GM21576 (cell line): ENCODE data around the gene RFPL3.
"Not testable (repeated sequence)": the region's sequence is repeated elsewhere in the genome, so short reads cannot be mapped to it uniquely, and the experiment has no call there.

Experiments
- ATAC-seq: cut with Tn5 transposase; IDR thresholded peaks from one replicate; pipeline ENCODE4 v1.9.1; 2021; ENCODE audit warnings: mild to moderate bottlenecking, moderate library complexity; ENCODE audit not compliant: unreplicated experiment

RFPL3 gene

GRCh38 chr22:32352681-32353080 is 5.0 kb upstream of the RFPL3 start:
- ATAC-seq: no peak

- no peak for ATAC-seq
Observed at GRCh38 chr22:32353292-32353691, 4.4 kb upstream of the RFPL3 start.

DNA sequence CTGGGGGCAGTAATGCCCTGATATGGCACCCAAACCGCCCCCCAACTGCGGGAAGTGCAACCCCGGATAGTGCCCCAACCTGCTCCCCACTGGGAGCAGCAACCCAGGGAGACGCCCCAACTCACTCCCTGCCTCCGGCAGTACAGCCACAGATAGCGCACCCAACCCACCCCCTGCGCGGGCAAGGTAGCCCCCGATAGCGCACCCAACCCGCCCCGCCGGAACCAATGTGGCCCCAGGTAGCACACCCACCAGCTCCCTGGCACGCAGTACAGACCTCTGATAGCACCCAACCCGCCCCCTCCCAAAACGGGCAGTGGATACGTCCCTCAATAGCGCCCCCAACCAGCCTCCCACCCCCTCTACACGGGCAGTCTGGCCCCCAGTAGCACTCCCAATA is 3.8 kb upstream of the RFPL3 start:
- ATAC-seq: no peak

GRCh38 chr22:32354360-32355351 is 3.0 kb upstream of the RFPL3 start:
- no peak for ATAC-seq

- ATAC-seq: no peak
Observed at GRCh38 chr22:32355760-32356159, 1.9 kb upstream of the RFPL3 start.

GRCh38 chr22:32360096-32360495 is 2.4 kb downstream of the RFPL3 start:
- not testable (repeated sequence) for ATAC-seq

- no peak for ATAC-seq
Observed at GRCh38 chr22:32361257-32361656, 3.6 kb downstream of the RFPL3 start.

GRCh38 chr22:32364210-32364609 is 6.5 kb downstream of the RFPL3 start:
- ATAC-seq: no peak

DNA sequence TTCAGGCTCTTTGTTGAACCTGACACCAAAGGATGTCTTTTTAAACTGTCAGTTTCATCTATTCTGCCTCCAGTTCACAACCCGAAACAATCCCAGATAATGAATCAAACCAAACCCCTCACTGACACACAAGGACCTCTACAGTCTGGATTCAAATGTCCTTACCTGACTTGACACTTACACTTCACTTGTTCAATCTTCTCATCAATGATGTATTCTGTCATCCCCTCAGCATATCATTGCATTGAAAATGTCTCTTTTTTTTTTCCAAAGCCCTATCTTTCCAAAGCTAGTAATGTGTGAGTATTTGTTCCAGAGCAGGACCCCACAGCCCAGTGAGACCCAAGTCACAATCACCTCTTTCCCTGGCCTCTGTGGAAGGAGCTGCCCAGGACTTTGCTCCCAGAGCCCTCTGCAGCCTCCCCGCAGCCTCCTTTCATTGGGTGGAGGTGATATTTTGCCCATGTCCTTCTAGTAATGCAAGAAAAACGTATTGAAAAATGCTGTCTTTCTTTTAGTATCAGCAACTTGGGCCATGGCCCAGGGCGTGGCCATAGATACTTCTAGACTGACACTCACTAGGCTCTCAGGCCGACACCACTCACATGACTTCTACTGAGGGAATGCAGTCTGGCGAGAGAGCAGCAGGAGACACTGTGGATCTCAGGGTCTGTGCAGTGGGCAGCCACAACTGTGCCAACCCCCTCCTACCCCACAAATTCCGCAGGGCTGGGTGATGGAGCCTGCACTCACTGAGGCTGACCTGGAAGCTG is 18.2 kb downstream of the RFPL3 start:
- no peak for ATAC-seq

- no peak for ATAC-seq
Observed at GRCh38 chr22:32376681-32377080, 19.0 kb downstream of the RFPL3 start.

DNA sequence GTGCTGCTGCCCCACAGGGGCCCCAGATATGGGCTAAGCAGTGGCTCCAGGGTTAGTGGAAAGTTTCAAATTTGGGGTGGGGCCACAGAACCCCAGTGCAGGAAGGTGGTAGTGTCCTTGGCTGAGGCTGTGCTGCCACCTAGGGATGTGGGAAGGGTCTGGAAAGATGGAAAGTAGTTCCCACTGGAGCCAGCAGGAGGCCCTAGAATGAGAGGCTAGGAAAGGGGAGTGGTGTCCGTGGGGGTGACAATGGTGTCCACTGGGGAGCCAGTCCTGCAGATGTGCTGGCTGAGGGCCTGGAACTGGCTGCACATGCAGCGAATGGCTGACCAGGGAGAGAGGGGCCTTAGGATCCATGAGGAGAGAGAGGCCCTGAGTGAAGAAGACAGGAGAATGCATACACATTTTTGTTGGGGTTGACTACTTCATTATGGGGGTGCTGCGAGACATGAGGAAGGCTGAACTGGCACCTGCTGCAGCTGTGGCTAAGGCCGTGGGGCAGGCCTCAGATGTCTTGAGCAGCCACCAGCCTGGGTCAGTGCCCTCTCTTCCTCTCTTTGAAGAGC is 21.1 kb downstream of the RFPL3 start:
- ATAC-seq: no peak

DNA sequence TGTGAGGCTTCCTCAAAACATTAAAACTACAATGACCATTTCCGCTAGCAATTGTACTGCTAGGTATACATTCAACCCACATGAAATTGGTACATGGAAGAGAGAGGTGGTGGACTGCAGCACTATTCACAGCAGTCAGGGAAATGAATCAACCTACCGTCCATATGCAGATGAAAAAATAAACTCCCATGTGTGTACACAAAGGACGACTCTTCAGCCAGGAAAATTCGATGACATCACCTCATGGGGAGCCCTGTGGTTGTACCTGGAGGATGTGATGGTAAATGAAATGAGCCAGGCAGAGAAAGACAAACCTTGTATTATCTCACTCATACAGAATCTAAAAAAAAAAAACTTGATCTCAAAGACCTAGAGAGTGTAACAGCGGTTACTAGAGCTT is 23.3 kb downstream of the RFPL3 start:
- ATAC-seq: no peak

DNA sequence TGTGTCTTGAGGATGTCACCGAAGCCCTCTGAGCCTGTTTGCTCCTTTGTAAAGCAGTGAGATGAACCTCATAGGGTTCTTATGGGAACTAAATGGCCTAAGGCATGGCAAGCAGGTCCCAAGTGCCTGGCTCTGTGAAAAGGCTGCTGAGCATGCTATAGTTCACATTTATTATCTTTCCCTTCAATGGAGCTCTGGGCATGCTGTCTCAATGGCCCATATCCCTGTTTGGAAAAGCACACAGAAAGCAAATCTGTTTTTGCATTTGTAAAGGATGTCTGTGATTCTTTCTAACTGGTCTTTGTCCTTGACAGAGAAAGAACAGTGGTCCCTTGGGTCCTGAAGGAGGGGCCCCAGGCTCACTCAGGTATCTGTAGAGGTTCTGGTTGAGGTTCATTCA is 28.0 kb downstream of the RFPL3 start:
- ATAC-seq: no peak

DNA sequence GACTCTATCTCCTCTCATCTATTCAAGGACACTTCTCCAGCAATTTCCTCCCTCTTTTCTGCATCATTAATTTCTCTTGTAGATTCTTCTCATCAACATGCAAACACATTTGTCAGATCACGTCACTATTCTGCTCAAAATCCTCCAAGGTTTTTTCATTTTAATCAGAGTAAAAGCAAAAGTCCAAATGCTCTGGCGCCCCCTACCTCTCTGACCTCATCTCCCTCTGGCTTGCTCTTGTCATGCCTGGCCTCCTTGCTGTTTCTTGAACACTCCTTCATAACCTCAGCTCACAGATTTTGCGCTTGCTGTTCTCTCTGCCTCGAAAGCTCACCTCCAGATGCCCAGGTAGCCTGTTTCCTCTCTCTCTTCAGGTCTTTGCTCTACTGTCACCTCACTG is 32.0 kb downstream of the RFPL3 start:
- ATAC-seq: no peak

DNA sequence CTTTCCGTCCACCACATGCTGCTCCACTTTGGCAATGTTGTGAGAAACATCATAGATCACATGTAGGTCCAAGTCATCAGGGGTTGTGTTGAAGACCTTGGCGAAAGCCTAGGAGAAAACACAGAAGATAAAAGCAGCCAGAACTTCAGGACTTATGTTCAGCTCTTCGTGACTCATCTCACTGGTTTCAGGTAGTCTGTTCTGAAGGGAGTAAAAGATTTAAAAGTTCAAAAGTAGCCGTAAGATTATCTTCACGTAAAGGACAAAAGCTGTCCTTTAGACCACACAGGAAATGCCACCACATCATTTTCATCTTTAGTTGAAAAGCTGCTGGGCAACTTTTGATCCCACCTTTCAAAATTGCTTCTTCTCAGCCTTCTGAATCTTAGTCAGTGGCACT is 37.4 kb downstream of the RFPL3 start:
- no peak for ATAC-seq

- ATAC-seq: no peak
Observed at GRCh38 chr22:32396255-32396654, 38.6 kb downstream of the RFPL3 start.

DNA sequence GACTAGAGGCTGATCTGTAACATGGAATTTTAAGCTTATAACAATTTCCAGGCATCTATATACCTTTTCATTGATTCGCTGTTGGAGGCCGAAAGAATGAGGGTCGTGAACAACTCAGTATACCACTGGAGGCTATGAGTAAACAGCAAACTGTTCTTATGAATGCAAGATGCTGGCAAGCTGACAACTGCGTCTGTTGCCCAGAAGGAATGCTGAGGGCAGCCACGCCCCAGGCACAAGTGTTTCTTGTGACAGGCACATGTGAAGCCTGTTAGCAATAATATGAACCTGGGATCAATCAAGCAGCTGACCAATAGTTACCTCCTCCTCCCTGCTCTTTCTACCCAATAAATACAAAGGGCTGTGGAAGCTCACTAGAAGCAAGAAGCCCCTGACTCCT is 39.1 kb downstream of the RFPL3 start:
- no peak for ATAC-seq

DNA sequence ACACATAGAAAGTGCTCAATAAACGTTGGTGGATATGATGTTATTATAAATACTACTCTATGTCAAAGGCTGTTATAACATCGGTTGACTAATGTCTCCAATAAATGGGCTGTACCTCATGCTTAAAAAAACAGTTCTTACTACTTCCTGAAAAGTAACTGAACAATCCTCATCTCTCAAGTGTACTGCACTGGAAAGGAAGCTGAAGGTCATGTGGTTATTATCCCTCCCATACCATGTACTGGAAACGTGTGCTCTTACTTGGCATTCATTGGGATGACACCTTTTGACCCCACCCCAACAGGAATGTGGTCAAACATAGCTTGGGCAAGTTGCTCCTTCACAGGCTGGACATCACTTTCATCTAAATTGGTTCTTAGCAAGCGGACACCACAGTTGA is 43.8 kb downstream of the RFPL3 start:
- no peak for ATAC-seq

DNA sequence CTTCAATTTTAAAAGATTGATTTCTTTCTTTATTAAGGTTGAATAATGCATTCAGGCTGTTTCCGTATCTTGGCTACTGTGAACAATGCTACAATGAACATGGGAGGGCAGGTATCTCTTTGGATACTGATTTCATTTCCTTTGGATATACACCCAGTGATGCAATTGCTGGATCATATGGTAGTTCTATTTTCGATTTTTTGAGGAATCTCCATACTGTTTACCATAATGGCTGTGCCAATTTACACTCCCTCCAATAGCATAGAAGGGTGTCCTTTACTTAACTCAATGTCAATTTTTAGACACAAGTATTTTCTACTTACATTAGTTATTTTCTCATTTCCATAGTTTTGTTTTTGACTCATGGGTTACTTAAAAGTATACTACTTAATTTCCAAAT is 46.4 kb downstream of the RFPL3 start:
- no peak for ATAC-seq

- peak; percentile 57 for ATAC-seq
Observed at GRCh38 chr22:32407312-32407711, 49.6 kb downstream of the RFPL3 start.

DNA sequence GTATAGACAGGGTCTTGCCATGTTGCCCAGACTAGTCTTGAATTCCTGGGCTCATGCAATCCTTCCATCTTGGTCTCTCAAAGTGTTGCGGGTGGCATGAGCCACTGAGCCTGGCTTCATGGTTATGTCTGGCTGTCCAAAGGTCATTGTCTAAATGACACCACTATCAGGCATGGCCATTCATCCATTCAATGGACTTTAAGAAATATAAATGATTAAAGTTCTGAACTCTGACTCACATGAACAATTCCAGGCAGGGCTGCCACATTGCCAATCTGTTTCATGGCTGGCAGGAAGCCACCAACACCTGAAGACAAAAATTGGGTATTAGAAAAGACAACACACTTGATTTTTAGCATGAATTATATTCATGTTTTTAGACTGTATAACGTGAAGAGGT is 50.3 kb downstream of the RFPL3 start:
- no peak for ATAC-seq

GRCh38 chr22:32409977-32410376 is 52.3 kb downstream of the RFPL3 start:
- no peak for ATAC-seq
